GM19372 (cell line): ENCODE results near the gene SLC6A9.

Experiments
- ATAC-seq: cut with Tn5 transposase; IDR thresholded peaks from one replicate; pipeline ENCODE4 v1.9.1; 2021; ENCODE audit warnings: mild to moderate bottlenecking, low read depth, moderate library complexity; ENCODE audit not compliant: unreplicated experiment

SLC6A9 gene

DNA sequence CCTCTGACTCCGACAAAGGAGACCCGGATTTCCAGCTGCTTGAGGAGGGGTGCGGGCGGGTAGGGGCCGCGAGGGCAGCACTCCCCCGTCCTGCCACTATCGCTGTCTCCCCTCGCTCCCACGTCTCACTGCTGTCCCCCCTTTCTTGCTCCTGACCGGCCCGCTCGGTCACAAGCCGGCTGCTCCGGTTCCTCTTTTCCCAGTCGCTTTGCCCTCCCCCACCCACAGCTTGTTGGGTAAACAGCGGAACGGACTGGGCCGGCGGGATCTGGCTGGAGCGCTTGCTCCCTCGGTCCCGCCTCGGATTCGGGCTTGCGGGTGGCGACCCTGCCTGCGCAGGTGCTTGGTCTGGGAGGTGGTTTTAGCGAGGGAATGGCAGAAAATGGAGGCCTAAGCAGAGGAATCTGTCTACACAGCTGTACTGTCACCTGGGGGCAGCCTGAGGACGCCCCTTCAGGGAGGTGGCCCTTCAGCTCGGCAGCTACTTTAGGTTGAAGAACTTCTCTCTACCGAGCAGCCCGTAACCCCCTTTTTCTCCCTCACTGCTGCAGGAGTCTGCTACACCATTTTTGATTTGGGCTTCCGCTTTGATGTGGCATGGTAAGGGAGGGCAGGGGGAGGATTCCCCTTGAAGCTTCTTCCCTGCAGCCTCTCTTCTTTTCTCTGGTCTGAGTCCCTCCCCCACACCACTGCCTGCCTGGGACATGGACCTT lies 55.9 kb downstream of the SLC6A9 start:
- ATAC-seq, result no peak

- ATAC-seq, result peak; percentile 63
Observed at GRCh38 chr1:43974443-43975248, 56.6 kb downstream of the SLC6A9 start, which contains the start of gene ATP6V0B. Gene ATP6V0B, plus strand, starts transcription at chr1:43974960. Its CDS starts 81 bp downstream, at chr1:43975041.

DNA sequence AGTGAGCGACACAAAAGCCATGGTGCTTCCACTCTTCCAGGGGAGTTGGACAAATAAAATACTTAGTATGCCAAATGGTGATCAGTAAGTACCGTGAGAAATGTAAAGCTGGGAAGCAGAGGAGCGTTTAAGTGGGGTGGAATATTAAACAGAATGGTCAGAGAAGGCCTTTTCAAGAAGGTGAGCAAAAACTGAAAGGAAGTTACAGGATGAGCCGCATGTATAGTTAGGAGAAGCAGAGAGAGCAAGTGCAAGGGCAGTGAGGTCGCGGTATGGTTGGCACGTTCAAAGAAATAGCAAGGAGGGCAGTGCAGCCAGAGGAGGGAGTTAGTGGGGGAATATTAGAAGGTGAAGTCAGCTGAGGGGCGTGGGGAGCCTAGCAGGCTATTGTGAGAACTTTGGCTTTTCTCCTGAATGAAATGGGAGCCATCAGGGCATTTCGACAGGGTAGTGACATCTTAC lies 57.2 kb downstream of the SLC6A9 start:
- no peak for ATAC-seq

GRCh38 chr1:43971336-43971980 lies 59.8 kb downstream of the SLC6A9 start:
- no peak for ATAC-seq

DNA sequence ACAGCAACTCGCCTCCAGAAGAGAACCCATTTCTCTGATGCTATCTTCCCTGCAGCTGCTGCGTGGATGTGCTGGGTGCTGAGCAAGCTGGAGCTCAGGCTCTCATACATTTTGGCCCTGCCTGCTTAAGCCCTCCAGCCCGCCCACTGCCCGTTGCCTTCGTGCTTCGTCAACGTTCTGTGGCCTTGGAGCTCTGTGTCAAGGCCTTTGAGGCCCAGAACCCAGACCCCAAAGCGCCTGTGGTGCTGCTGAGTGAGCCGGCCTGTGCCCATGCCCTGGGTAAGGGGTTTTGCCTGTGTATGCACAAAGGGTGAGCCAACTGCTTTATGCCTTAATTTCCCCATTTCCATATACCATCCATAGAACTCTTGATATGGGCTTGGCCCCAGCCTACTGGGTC lies 60.4 kb downstream of the SLC6A9 start:
- no peak for ATAC-seq

DNA sequence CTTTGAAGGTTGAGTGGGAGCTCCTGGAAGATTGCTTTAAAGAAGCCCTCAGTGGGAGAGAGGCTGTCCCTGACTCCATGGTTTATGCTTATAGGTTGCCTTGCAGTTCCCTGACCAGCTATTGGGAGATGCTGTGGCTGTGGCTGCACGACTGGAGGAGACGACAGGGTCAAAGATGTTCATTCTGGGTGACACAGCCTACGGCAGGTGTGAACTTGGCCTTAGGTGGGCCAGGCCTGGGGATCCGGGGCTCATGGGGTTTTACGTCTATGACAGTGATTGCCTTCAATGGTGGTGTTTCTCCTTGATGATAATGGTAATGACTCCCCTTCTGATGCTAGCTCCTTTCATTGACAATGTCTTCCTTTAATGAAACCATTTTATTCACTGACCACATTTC lies 60.8 kb downstream of the SLC6A9 start:
- no peak for ATAC-seq

DNA sequence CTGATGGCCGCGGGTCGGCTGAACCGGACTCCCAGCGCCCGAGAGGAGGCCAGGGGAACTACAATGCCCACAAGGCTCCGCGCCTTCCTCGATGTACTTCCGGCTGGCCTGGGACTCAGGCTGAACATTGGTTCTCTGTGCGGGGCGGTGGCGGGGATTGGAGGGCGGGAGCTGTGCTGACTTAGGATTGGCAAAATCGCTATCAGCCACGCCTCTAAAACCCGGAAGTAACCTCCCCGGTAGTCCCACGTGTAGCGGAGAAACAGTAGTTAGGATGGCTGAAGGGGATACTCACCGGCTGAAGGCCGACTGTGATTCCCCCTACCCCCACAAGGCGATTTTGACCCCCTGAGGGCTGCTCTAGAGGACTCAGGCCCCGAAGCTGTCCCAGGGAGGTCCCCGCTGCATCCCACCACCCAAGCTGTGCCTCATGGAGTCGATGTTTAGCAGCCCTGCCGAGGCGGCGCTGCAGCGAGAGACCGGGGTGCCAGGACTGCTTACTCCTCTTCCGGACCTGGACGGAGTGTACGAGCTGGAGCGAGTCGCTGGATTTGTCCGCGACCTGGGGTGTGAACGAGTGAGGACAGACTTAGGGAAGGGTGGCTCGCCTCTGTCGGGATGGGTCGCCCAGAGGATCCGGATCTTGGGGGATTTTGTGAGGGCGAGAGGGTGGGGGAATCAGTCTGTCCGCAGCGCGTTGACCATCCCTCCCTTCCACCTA lies 61.4 kb downstream of the SLC6A9 start, which contains the start of gene DPH2:
TSS of gene DPH2 (plus strand) at position 265 of the 721 bp plus-strand sequence. CDS start at position 431, 166 bp downstream.
- peak; percentile 81 for ATAC-seq

DNA sequence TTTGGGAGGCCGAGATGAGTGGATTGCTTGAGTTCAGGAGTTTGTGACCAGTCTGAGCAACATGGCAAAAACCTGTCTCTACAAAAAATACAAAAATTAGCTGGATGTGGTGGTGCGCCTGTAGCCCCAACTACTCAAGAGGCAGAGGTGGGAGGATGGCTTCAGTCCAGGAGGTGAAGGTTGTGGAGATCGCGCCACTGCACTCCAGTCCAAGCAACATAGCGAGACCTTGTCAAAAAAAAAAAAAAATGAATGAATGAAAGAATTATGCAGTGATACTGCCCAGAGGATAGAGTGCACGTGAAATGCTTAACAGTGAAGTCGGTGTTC lies 61.9 kb downstream of the SLC6A9 start:
- ATAC-seq, result no peak

DNA sequence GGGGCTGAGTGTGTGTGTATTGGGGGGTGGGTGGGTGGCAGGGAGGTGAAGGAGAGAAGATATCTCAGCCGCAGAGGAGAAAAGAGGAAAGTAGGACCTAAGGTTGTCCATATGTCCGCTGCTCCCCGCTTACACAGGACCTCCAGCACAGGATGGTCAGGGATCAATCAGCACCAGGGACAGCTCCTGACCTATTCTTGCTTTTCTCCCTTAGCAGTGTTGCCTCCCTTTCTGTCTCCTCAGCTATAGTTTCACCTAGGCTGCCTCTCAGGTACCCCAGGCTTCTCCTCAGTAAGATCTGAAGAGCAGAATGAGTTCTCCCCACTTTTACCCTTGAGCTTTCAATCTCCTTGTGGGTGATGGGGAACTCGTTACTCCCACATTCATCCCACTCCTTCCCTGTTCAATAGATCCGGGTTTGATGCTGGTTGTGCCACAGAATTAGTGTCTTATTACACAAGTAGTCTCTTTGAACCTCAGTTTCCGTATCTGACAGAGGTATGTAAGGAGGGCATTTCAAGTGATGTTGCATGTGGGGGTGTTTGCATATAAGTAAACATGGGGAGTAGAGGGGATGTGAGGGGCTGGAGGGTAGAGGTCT lies 62.8 kb downstream of the SLC6A9 start:
- no peak for ATAC-seq

DNA sequence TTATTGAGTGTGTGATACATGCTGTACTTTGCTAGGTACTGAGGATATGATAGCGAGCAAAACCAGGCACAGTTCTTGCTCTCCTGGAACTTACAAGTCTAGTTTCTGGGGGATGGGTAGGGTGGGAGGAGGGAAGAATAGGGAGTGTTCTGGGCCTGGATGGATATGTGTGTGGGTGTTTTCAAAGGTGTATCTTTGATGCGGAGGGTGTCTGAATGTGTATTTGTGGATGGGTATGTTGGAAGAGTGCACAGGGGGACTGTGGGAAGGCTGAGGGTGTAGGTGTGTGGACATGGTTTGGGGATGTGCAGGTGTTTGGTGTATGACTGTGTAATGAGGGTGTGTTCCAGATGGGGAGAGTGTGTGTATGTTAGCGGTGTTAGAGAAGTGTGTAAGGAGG lies 65.9 kb downstream of the SLC6A9 start:
- ATAC-seq, result no peak

- ATAC-seq, result no peak
Observed at GRCh38 chr1:43963890-43964289, 67.4 kb downstream of the SLC6A9 start.

DNA sequence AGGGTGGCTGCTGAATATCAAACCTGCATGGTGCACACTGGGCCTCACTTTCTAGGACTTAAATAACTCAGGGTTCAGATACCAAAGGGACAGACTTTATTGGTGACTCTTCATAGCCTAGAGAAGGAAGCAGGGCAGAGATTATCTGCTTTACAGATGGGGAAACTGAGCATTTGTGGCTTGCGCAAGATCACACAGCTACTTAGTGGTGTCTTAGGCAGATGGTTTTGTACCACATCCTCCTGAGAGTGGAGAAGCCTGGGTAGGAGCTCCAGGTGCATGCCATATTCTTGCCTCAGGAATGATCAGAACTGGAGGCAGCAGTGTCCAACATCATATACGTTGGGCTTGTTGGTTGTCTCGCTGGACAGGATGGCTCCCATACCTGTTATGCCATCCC lies 68.3 kb downstream of the SLC6A9 start:
- no peak for ATAC-seq

DNA sequence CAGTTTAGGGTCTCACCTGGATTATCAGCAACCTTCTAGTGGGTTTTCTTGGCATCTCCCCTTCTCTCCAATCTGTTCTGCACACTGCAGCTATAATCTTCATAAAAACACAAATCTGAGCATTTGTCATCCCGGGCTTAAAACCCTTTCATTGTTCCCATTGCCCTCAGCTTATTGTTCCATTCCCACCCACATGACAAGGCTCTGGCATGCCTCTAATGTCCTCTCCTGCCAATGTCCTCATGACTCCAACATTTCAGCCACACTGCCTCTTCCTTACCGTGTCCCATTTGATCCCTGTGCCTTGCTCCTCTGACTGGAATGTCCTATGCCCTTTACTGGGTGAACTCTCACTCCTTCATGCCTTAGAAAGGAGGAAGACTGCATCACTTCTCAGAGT lies 68.9 kb downstream of the SLC6A9 start:
- no peak for ATAC-seq

- ATAC-seq, result no peak
Observed at GRCh38 chr1:43961692-43962091, 69.6 kb downstream of the SLC6A9 start.

GRCh38 chr1:43960798-43961197 lies 70.5 kb downstream of the SLC6A9 start:
- ATAC-seq, result no peak

GRCh38 chr1:43958351-43959255 lies 72.7 kb downstream of the SLC6A9 start:
- ATAC-seq, result no peak

- no peak for ATAC-seq
Observed at GRCh38 chr1:43957407-43958040, 73.7 kb downstream of the SLC6A9 start.

DNA sequence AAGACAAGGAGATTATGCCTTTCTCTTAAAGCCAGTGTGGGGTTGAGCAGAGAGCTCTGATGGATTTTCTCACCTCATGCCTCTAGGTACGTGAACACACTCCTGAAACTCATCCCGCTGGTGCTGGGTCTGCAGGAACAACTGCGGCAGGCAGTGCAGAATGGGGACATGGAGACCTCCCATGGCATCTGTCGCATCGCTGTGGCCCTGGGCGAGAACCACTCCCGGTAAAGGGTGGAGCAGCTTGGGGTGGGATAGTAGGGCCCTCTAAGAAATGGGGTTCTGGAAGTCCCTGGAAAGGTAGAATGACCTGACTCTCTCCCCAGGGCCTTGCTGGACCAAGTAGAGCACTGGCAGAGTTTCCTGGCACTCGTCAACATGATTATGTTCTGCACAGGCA lies 75.0 kb downstream of the SLC6A9 start:
- ATAC-seq, result no peak

GRCh38 chr1:43954036-43954435 lies 77.2 kb downstream of the SLC6A9 start:
- no peak for ATAC-seq
